H9 (cell line): ENCODE data around the gene RICTOR. TPM values are rescaled to one million over a fixed set of nuclear protein-coding genes. Genes with fewer than 3 reads are reported as not detected.

ENCODE experiments used
- DNase-seq: peaks from one replicate; pipeline ENCODE4 v3.0.0-alpha.2; 2017
- H2AFZ ChIP-seq: one replicate; pipeline ENCODE4 v1.6.1; 2013; ENCODE audit warnings: mild to moderate bottlenecking, low read length, control low read depth, moderate library complexity
- H2AK5ac ChIP-seq: 2 replicates; pipeline ENCODE4 v1.6.1; 2013; ENCODE audit warnings: low read length, control low read depth, mixed read lengths; ENCODE audit not compliant: insufficient read length
- H2BK120ac ChIP-seq: one replicate; pipeline ENCODE4 v1.6.1; 2013; ENCODE audit warnings: low read depth, mild to moderate bottlenecking, low read length, control low read depth, inconsistent platforms; ENCODE audit not compliant: poor library complexity, severe bottlenecking
- H2BK12ac ChIP-seq: 2 replicates; pipeline ENCODE4 v1.6.1; 2013; ENCODE audit warnings: low read length, control low read depth, mixed read lengths, low read depth; ENCODE audit not compliant: insufficient read length
- H2BK15ac ChIP-seq: 2 replicates; pipeline ENCODE4 v1.6.1; 2013; ENCODE audit warnings: low read depth, low read length, control low read depth
- H2BK20ac ChIP-seq: one replicate; pipeline ENCODE4 v1.6.1; 2013; ENCODE audit warnings: low read depth, mild to moderate bottlenecking, low read length, control low read depth, inconsistent platforms; ENCODE audit not compliant: poor library complexity, severe bottlenecking
- H2BK5ac ChIP-seq: 2 replicates; pipeline ENCODE4 v1.6.1; 2013; ENCODE audit warnings: low read length, control low read depth, mixed read lengths; ENCODE audit not compliant: insufficient read length
- H3K14ac ChIP-seq: 2 replicates; pipeline ENCODE4 v1.6.1; 2013; ENCODE audit warnings: low read length, control low read depth; ENCODE audit not compliant: insufficient read depth
- H3K18ac ChIP-seq: 2 replicates; pipeline ENCODE4 v1.6.1; 2013; ENCODE audit warnings: low read depth, mild to moderate bottlenecking, mixed read lengths, low read length, control low read depth; ENCODE audit not compliant: insufficient read length
- H3K23ac ChIP-seq: 2 replicates; pipeline ENCODE4 v1.6.1; 2013; ENCODE audit warnings: low read length, control low read depth, mixed read lengths, low read depth; ENCODE audit not compliant: insufficient read length
- H3K23me2 ChIP-seq: 2 replicates; pipeline ENCODE4 v1.6.1; 2013; ENCODE audit warnings: low read depth, mild to moderate bottlenecking, mixed read lengths, low read length, control low read depth; ENCODE audit not compliant: insufficient read length, poor library complexity, severe bottlenecking
- H3K27ac ChIP-seq: 2 replicates; pipeline ENCODE4 v1.5.1; 2013; ENCODE audit warnings: low read length, control low read depth, mixed read lengths, low read depth; ENCODE audit not compliant: insufficient read length
- H3K27me3 ChIP-seq: 2 replicates; pipeline ENCODE4 v1.6.1; 2013; ENCODE audit warnings: low read length, control low read depth, inconsistent platforms; ENCODE audit not compliant: insufficient read depth
- H3K4ac ChIP-seq: 2 replicates; pipeline ENCODE4 v1.6.1; 2013; ENCODE audit warnings: low read depth, mild to moderate bottlenecking, control low read depth, inconsistent platforms, low read length, moderate library complexity
- H3K4me1 ChIP-seq: 2 replicates; pipeline ENCODE4 v1.6.1; 2013; ENCODE audit warnings: low read length, control low read depth, inconsistent platforms; ENCODE audit not compliant: insufficient read depth
- H3K4me2 ChIP-seq: 2 replicates; pipeline ENCODE4 v1.6.1; 2013; ENCODE audit warnings: low read length, control low read depth, mixed read lengths; ENCODE audit not compliant: insufficient read length, insufficient read depth
- H3K56ac ChIP-seq: 2 replicates; pipeline ENCODE4 v1.6.1; 2013; ENCODE audit warnings: low read depth, mild to moderate bottlenecking, mixed read lengths, low read length, control low read depth; ENCODE audit not compliant: insufficient read length
- H3K79me1 ChIP-seq: 2 replicates; pipeline ENCODE4 v1.6.1; 2013; ENCODE audit warnings: low read depth, mild to moderate bottlenecking, moderate library complexity, low read length, control low read depth, inconsistent platforms; ENCODE audit not compliant: insufficient read depth, poor library complexity, severe bottlenecking
- H3K79me2 ChIP-seq: 2 replicates; pipeline ENCODE4 v1.6.1; 2013; ENCODE audit warnings: low read length, control low read depth, inconsistent platforms; ENCODE audit not compliant: insufficient read depth
- H3K9ac ChIP-seq: 2 replicates; pipeline ENCODE4 v1.6.1; 2013; ENCODE audit warnings: low read length, control low read depth, mixed read lengths; ENCODE audit not compliant: insufficient read length; ENCODE audit errors: extremely low read depth
- H3K9me3 ChIP-seq: one replicate; pipeline ENCODE4 v1.6.1; 2013; ENCODE audit warnings: low read depth, low read length, inconsistent platforms; ENCODE audit not compliant: control insufficient read depth
- H3T11ph ChIP-seq: one replicate; pipeline ENCODE4 v1.6.1; 2013; ENCODE audit warnings: mild to moderate bottlenecking, low read length, control low read depth, inconsistent platforms
- H4K20me1 ChIP-seq: one replicate; pipeline ENCODE4 v1.6.1; 2013; ENCODE audit not compliant: control insufficient read depth, insufficient read length, insufficient read depth
- H4K5ac ChIP-seq: 2 replicates; pipeline ENCODE4 v1.6.1; 2013; ENCODE audit warnings: low read depth, mild to moderate bottlenecking, mixed read lengths, low read length, control low read depth; ENCODE audit not compliant: insufficient read length
- H4K8ac ChIP-seq: replicated peaks from 2 replicates; pipeline ENCODE4 v1.6.1; 2013; ENCODE audit warnings: low read length, control low read depth, mixed read lengths, low read depth; ENCODE audit not compliant: insufficient read length
- H4K91ac ChIP-seq: 2 replicates; pipeline ENCODE4 v1.6.1; 2013; ENCODE audit warnings: low read depth, mild to moderate bottlenecking, moderate library complexity, mixed read lengths, low read length, control low read depth; ENCODE audit not compliant: insufficient read length
- H3K27ac Mint-ChIP-seq, 3 experiments: 2 replicates in 2 of 3; 3 replicates in 1 of 3; pipeline ENCODE4 v1.8.0; 2020 to 2021; ENCODE audit warnings: mixed read lengths in 3 of 3, mild to moderate bottlenecking in 1 of 3, moderate library complexity in 1 of 3
- H3K27me3 Mint-ChIP-seq: 2 replicates; pipeline ENCODE4 v1.8.0; 2021; ENCODE audit warnings: low read depth, mild to moderate bottlenecking, moderate library complexity, mixed read lengths
- H3K36me3 Mint-ChIP-seq, 3 experiments: 2 replicates in 2 of 3; 3 replicates in 1 of 3; pipeline ENCODE4 v1.8.0; 2020 to 2021; ENCODE audit warnings: low read depth in 3 of 3, mixed read lengths in 3 of 3; ENCODE audit not compliant: insufficient read depth in 1 of 3
- H3K4me1 Mint-ChIP-seq, 2 experiments: 2 replicates each; pipeline ENCODE4 v1.8.0; 2020; ENCODE audit warnings: mixed read lengths in 2 of 2
- H3K4me3 Mint-ChIP-seq, 2 experiments: 2 replicates in 1 of 2; 3 replicates in 1 of 2; pipeline ENCODE4 v1.8.0; 2020 to 2021; ENCODE audit warnings: mild to moderate bottlenecking in 2 of 2, mixed read lengths in 2 of 2, moderate library complexity in 1 of 2
- H3K9me3 Mint-ChIP-seq, 2 experiments: 2 replicates in 1 of 2; 3 replicates in 1 of 2; pipeline ENCODE4 v1.8.0; 2020; ENCODE audit warnings: mild to moderate bottlenecking in 2 of 2, mixed read lengths in 2 of 2, moderate library complexity in 1 of 2
- CTCF ChIP-seq: fragments of 200-600 bp; sonication (generic); conservative IDR thresholded peaks from 3 replicates; pipeline ENCODE4 v1.8.0; 2021; ENCODE audit warnings: antibody characterized with exemption, mild to moderate bottlenecking
- WGBS: extraction: QIAGEN DNeasy Blood & Tissue Kit; methylation state at CpG from one replicate; pipeline ENCODE4 v1.1.7; 2013; ENCODE audit warnings: missing lambda C conversion rate, low lambda C conversion rate, mixed read lengths; ENCODE audit not compliant: insufficient read length; ENCODE audit errors: extremely low coverage; 5-methylcytosine and 5-hydroxymethylcytosine counted together
- total RNA-seq: library from RNA; stranded (reverse); gene quantifications from 2 replicates; pipeline ENCODE4 v1.2.1, GENCODE V29; 2021

RICTOR gene
- total RNA-seq, 1 experiment from 2014 or later: 20.9 TPM

GRCh38 chr5:39080168-39080567, 6.0 kb upstream of the RICTOR start:
- Histone ChIP-seq H3K23ac (no peak overlapping the region), H3K27me3 (no peaks in the 10 kb centered on the region), H3K18ac (no peak overlapping the region), H2AFZ (no peak overlapping the region), H3K79me1 (no peaks in the 10 kb centered on the region), H2BK120ac (no peak overlapping the region), H3K27ac (no peak overlapping the region), H2BK20ac (no peak overlapping the region), H3K9ac (no peak overlapping the region), H4K8ac (no peak overlapping the region), H3K79me2 (no peaks in the 10 kb centered on the region), H2BK5ac (no peak overlapping the region), H3K4me1 (no peaks in the 10 kb centered on the region), H2BK15ac (no peak overlapping the region), H3T11ph (no peak overlapping the region), H3K23me2 (no peaks in the 10 kb centered on the region), H4K20me1 (no peaks in the 10 kb centered on the region), H3K9me3 (no peaks in the 10 kb centered on the region), H3K14ac (no peak overlapping the region), H3K4ac (no peak overlapping the region), H2BK12ac (no peak overlapping the region), H4K91ac (no peak overlapping the region), H2AK5ac (no peak overlapping the region), H3K56ac (no peak overlapping the region), H3K4me2 (no peak overlapping the region), H4K5ac (no peak overlapping the region)
- no peak for DNase-seq
- Mint-ChIP-seq H3K27ac (no peak overlapping the region), H3K4me1 (peaks cover 6 to 16% of the 10 kb centered on the region in 2 experiments), H3K27me3 (no peaks in the 10 kb centered on the region), H3K9me3 (no peaks in the 10 kb centered on the region), H3K36me3 (no peaks in the 10 kb centered on the region), H3K4me3 (no peak overlapping the region)
- TF ChIP-seq CTCF: no peak
- no CpG with 5 or more reads among the region's 2 CpGs for WGBS
